ENCODE results near the gene ATP11A. TPM values are rescaled to one million over a fixed set of nuclear protein-coding genes. Genes with fewer than 3 reads are reported as not detected.
A peak's percentile ranks its signal among the peaks of the same experiment; 100 is the strongest.

ATP11A gene
- total RNA-seq, 1 experiment from 2014 or later = 65.3 TPM

GRCh38 chr13:112849500-112849899 is 159.7 kb downstream of the ATP11A start:
- no peak for TF ChIP-seq CTCF (conservative IDR thresholded peaks at IDR 0.05)
- peak overlapping the region; percentile 41; the same call in 1 of the 2 replicates for H3K14ac ChIP-seq (ENCODE audit: insufficient read depth, low read length)
- no peak overlapping the region for H3K18ac ChIP-seq (ENCODE audit: insufficient read length, low read depth, low read length)
- peaks cover 0 to 9% of the 10 kb centered on the region in 2 experiments; a peak in 2 of 4 replicates for H3K4me1 Mint-ChIP-seq
- WGBS (ENCODE audit: extremely low coverage, insufficient read length, low lambda C conversion rate) = no CpG with 5 or more reads among the region's 6 CpGs
- H3K4me1 ChIP-seq (ENCODE audit: insufficient read depth, low read length) = no peaks in the 10 kb centered on the region
- H3K36me3 Mint-ChIP-seq (ENCODE audit: insufficient read depth in 1 of 3, low read depth in 3 of 3) = peaks cover 25 to 74% (median 55%) of the 10 kb centered on the region in 3 experiments; a peak in 6 of 7 replicates
- no peak overlapping the region for H4K5ac ChIP-seq (ENCODE audit: insufficient read length, low read depth, low read length)
- no peak overlapping the region for H2BK5ac ChIP-seq (ENCODE audit: insufficient read length, low read length)
- H3K27ac Mint-ChIP-seq = peak overlapping the region in 1 of 3 experiments; percentile 61; a peak in 1 of 7 replicates
- DNase-seq = no peak
- H2BK12ac ChIP-seq (ENCODE audit: insufficient read length, low read depth, low read length) = no peak overlapping the region
- H3K27ac ChIP-seq (ENCODE audit: insufficient read length, low read depth, low read length) = no peak overlapping the region
- no peaks in the 10 kb centered on the region for H3K27me3 ChIP-seq (ENCODE audit: insufficient read depth, low read length)
- H3K27me3 Mint-ChIP-seq (ENCODE audit: low read depth) = no peaks in the 10 kb centered on the region; the same call in 1 of the 2 replicates
- H3K9ac ChIP-seq (ENCODE audit: extremely low read depth, insufficient read length, low read length) = no peak overlapping the region
- H3K9me3 ChIP-seq (ENCODE audit: control insufficient read depth, low read depth, low read length) = no peaks in the 10 kb centered on the region
- H2AK5ac ChIP-seq (ENCODE audit: insufficient read length, low read length) = no peak overlapping the region
- H2AFZ ChIP-seq (ENCODE audit: low read length) = no peak overlapping the region
- H2BK15ac ChIP-seq (ENCODE audit: low read depth, low read length) = no peak overlapping the region
- H3K23ac ChIP-seq (ENCODE audit: insufficient read length, low read depth, low read length) = no peak overlapping the region
- no peaks in the 10 kb centered on the region for H3K79me2 ChIP-seq (ENCODE audit: insufficient read depth, low read length)
- no peak overlapping the region for H3K4me2 ChIP-seq (ENCODE audit: insufficient read depth, insufficient read length, low read length)
- H3K4ac ChIP-seq (ENCODE audit: low read depth, low read length) = no peak overlapping the region
- no peak overlapping the region for H3K4me3 Mint-ChIP-seq
- H2BK120ac ChIP-seq (ENCODE audit: low read depth, low read length, poor library complexity, severe bottlenecking) = no peak overlapping the region
- no peak overlapping the region for H4K8ac ChIP-seq (replicated peaks; ENCODE audit: insufficient read length, low read depth, low read length)
- peaks cover 0 to 6% of the 10 kb centered on the region in 2 experiments; a peak in 1 of 5 replicates for H3K9me3 Mint-ChIP-seq
- H3T11ph ChIP-seq (ENCODE audit: low read length) = no peak overlapping the region
- H2BK20ac ChIP-seq (ENCODE audit: low read depth, low read length, poor library complexity, severe bottlenecking) = no peak overlapping the region
- H3K23me2 ChIP-seq (ENCODE audit: insufficient read length, low read depth, low read length, poor library complexity, severe bottlenecking) = no peaks in the 10 kb centered on the region
- H3K56ac ChIP-seq (ENCODE audit: insufficient read length, low read depth, low read length) = no peak overlapping the region
- no peak overlapping the region for H4K91ac ChIP-seq (ENCODE audit: insufficient read length, low read depth, low read length)
- H4K20me1 ChIP-seq (ENCODE audit: control insufficient read depth, insufficient read depth, insufficient read length) = no peaks in the 10 kb centered on the region
- no peaks in the 10 kb centered on the region for H3K79me1 ChIP-seq (ENCODE audit: insufficient read depth, low read depth, low read length, poor library complexity, severe bottlenecking)

Data from H9 (cell line).